Stimulated activated CD4-positive, alpha-beta T cell treated with anti-CD3 and anti-CD28 coated beads, TNF-alpha, amount 100 ng/mL, for 48 hours (primary cell): ENCODE results near the gene TTC6.
"Not testable (repeated sequence)": the region's sequence is repeated elsewhere in the genome, so short reads cannot be mapped to it uniquely, and the experiment has no call there.

ENCODE experiments used
- DNase-seq, 3 donors: peaks; one replicate each; pipeline ENCODE4 v3.0.0-alpha.2; 2020; ENCODE audit warnings: low read depth in 3 of 3

The TTC6 gene

GRCh38 chr14:37594971-37595808 lies at the start of gene TTC6, which contains the start of gene FOXA1:
TTC6 (plus strand) TSS chr14:37595629; CDS start chr14:37622065, 26,436 bp downstream.
FOXA1 (minus strand) TSS chr14:37595249; CDS start chr14:37594972, 277 bp downstream.
- no peak for DNase-seq

- no peak for DNase-seq
These were observed 48.6 kb upstream of the TTC6 start for GRCh38 chr14:37546621-37547447.

- DNase-seq, result no peak
These were observed 44.9 kb upstream of the TTC6 start for GRCh38 chr14:37550511-37550910.

GRCh38 chr14:37551119-37551518 lies 44.3 kb upstream of the TTC6 start:
- no peak for DNase-seq

GRCh38 chr14:37553935-37554550 lies 41.4 kb upstream of the TTC6 start:
- DNase-seq, result no peak

GRCh38 chr14:37555596-37555995 lies 39.8 kb upstream of the TTC6 start:
- DNase-seq, result not testable (repeated sequence)

- no peak for DNase-seq
These were observed 36.7 kb upstream of the TTC6 start for GRCh38 chr14:37558740-37559139.

GRCh38 chr14:37559386-37559785 lies 36.0 kb upstream of the TTC6 start:
- no peak for DNase-seq

- DNase-seq, result no peak
These were observed 32.2 kb upstream of the TTC6 start for GRCh38 chr14:37563189-37563588.

GRCh38 chr14:37565550-37565949 lies 29.9 kb upstream of the TTC6 start:
- no peak for DNase-seq

- no peak for DNase-seq
These were observed 28.5 kb upstream of the TTC6 start for GRCh38 chr14:37566811-37567371.

- DNase-seq, result no peak
These were observed 25.7 kb upstream of the TTC6 start for GRCh38 chr14:37569729-37570128.

- DNase-seq, result no peak
These were observed 24.0 kb upstream of the TTC6 start for GRCh38 chr14:37571391-37571790.

- no peak for DNase-seq
These were observed 22.1 kb upstream of the TTC6 start for GRCh38 chr14:37573356-37573755.

- no peak for DNase-seq
These were observed 16.2 kb upstream of the TTC6 start for GRCh38 chr14:37579274-37579673.

GRCh38 chr14:37580146-37580545 lies 15.3 kb upstream of the TTC6 start:
- DNase-seq, result no peak

GRCh38 chr14:37583358-37584210 lies 11.8 kb upstream of the TTC6 start:
- no peak for DNase-seq

- no peak for DNase-seq
These were observed 11.0 kb upstream of the TTC6 start for GRCh38 chr14:37584211-37585100.

- DNase-seq, result no peak
These were observed 10.3 kb upstream of the TTC6 start for GRCh38 chr14:37585101-37585511.
